ENCODE measurements around the gene SLC24A4. TPM values are rescaled to one million over a fixed set of nuclear protein-coding genes. Genes with fewer than 3 reads are reported as not detected.

SLC24A4 gene
- total RNA-seq, 1 experiment from 2014 or later: not detected

DNA sequence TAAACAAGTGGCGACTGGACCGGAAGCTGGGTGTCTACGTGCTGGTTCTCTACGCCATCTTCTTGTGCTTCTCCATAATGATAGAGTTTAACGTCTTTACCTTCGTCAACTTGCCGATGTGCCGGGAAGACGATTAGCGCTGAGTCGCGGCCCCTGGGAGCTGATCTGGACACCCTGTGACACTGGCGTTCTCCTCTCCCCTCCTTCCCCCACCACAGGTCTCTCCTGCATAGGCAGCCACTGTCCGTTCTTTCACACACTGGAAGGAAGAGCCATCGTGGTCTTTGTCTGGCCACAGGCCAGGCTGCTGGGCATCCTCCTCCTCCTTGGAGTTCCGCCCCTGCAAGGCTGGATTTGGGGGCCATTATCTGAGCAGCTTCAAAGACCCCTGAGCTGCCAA, 170.5 kb downstream of the SLC24A4 start:
- Histone ChIP-seq H3K27me3 (ENCODE audit: insufficient read depth, low read length) (no peaks in the 10 kb centered on the region), H4K20me1 (ENCODE audit: insufficient read depth) (no peaks in the 10 kb centered on the region), H3K4me1 (ENCODE audit: control insufficient read depth in 1 of 2, insufficient read depth in 2 of 2, low read length in 2 of 2) (no peaks in the 10 kb centered on the region), H3K9me3 (ENCODE audit: control insufficient read depth in 1 of 2, insufficient read depth in 1 of 2, low read depth in 1 of 2, low read length in 2 of 2) (no peaks in the 10 kb centered on the region), H3K9ac (ENCODE audit: low read length) (no peak overlapping the region), H3K4me2 (ENCODE audit: low read length) (no peak overlapping the region), H3K36me3 (ENCODE audit: control insufficient read depth in 1 of 2, insufficient read depth in 2 of 2, low read length in 2 of 2) (no peaks in the 10 kb centered on the region), H2AFZ (ENCODE audit: low read depth, low read length, poor library complexity, severe bottlenecking) (no peak overlapping the region), H3K27ac (ENCODE audit: low read depth, low read length) (no peak overlapping the region), H3K9me2 (ENCODE audit: insufficient read depth) (no peaks in the 10 kb centered on the region), H3K79me2 (ENCODE audit: insufficient read depth, low read length) (no peaks in the 10 kb centered on the region), H3K4me3 (replicated peaks in 1 of 2; ENCODE audit: low read depth in 1 of 2, low read length in 2 of 2) (no peak overlapping the region)
- DNase-seq (ENCODE audit: low read depth, low spot score): no peak
- intact Hi-C loops (cut with micrococcal nuclease): no loop called here
- ChIA-PET RAD21 (ENCODE audit: low non-redundant PET in 1 of 2, low total read pairs in 2 of 2, uncharacterized antibody in 2 of 2, unreplicated experiment in 2 of 2) (no interaction called here), CTCF (no interaction called here), POLR2A (no interaction called here)
- BruUV-seq (replicated peaks): no TSS peak
- ATAC-seq: no peak
- no peak for TF ChIP-seq SIN3A (IDR thresholded peaks at IDR 0.05; ENCODE audit: low read depth)
- no peak for TF ChIP-seq SP1 (IDR thresholded peaks at IDR 0.05; ENCODE audit: low read depth)
- TF ChIP-seq JUND (IDR thresholded peaks at IDR 0.05): no peak
- no peak for TF ChIP-seq POLR2A (IDR thresholded peaks at IDR 0.05; ENCODE audit: borderline replicate concordance, extremely low read depth, insufficient read depth, insufficient read length)
- TF ChIP-seq, protein P1, sequence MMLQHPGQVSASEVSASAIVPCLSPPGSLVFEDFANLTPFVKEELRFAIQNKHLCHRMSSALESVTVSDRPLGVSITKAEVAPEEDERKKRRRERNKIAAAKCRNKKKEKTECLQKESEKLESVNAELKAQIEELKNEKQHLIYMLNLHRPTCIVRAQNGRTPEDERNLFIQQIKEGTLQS (IDR thresholded peaks at IDR 0.05): no peak
- TF ChIP-seq, protein P2, sequence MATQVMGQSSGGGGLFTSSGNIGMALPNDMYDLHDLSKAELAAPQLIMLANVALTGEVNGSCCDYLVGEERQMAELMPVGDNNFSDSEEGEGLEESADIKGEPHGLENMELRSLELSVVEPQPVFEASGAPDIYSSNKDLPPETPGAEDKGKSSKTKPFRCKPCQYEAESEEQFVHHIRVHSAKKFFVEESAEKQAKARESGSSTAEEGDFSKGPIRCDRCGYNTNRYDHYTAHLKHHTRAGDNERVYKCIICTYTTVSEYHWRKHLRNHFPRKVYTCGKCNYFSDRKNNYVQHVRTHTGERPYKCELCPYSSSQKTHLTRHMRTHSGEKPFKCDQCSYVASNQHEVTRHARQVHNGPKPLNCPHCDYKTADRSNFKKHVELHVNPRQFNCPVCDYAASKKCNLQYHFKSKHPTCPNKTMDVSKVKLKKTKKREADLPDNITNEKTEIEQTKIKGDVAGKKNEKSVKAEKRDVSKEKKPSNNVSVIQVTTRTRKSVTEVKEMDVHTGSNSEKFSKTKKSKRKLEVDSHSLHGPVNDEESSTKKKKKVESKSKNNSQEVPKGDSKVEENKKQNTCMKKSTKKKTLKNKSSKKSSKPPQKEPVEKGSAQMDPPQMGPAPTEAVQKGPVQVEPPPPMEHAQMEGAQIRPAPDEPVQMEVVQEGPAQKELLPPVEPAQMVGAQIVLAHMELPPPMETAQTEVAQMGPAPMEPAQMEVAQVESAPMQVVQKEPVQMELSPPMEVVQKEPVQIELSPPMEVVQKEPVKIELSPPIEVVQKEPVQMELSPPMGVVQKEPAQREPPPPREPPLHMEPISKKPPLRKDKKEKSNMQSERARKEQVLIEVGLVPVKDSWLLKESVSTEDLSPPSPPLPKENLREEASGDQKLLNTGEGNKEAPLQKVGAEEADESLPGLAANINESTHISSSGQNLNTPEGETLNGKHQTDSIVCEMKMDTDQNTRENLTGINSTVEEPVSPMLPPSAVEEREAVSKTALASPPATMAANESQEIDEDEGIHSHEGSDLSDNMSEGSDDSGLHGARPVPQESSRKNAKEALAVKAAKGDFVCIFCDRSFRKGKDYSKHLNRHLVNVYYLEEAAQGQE (IDR thresholded peaks at IDR 0.05; ENCODE audit: low read depth): no peak
- TF ChIP-seq CBX3 (IDR thresholded peaks at IDR 0.05; ENCODE audit: low read depth): no peak
- no peak for TF ChIP-seq SRF (IDR thresholded peaks at IDR 0.05; ENCODE audit: low read depth)
- TF ChIP-seq ZFX (IDR thresholded peaks at IDR 0.05): no peak
- no peak for TF ChIP-seq TCF7L2 (IDR thresholded peaks at IDR 0.05; ENCODE audit: borderline replicate concordance, extremely low read depth, insufficient read depth, insufficient read length)
- no peak for TF ChIP-seq EGR1 (IDR thresholded peaks at IDR 0.05; ENCODE audit: low read depth)
- TF ChIP-seq ZNF274 (IDR thresholded peaks at IDR 0.05; ENCODE audit: low read depth, low read length): no peak
- TF ChIP-seq ELF1 (IDR thresholded peaks at IDR 0.05; ENCODE audit: borderline replicate concordance, low read depth): no peak
- TF ChIP-seq, protein P3, sequence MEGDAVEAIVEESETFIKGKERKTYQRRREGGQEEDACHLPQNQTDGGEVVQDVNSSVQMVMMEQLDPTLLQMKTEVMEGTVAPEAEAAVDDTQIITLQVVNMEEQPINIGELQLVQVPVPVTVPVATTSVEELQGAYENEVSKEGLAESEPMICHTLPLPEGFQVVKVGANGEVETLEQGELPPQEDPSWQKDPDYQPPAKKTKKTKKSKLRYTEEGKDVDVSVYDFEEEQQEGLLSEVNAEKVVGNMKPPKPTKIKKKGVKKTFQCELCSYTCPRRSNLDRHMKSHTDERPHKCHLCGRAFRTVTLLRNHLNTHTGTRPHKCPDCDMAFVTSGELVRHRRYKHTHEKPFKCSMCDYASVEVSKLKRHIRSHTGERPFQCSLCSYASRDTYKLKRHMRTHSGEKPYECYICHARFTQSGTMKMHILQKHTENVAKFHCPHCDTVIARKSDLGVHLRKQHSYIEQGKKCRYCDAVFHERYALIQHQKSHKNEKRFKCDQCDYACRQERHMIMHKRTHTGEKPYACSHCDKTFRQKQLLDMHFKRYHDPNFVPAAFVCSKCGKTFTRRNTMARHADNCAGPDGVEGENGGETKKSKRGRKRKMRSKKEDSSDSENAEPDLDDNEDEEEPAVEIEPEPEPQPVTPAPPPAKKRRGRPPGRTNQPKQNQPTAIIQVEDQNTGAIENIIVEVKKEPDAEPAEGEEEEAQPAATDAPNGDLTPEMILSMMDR (IDR thresholded peaks at IDR 0.05 in 2 of 3, conservative IDR thresholded peaks at IDR 0.05 in 1 of 3; ENCODE audit: borderline replicate concordance in 1 of 3, insufficient read depth in 1 of 3, low read depth in 2 of 3, low read length in 2 of 3): no peak
